Psoas muscle (tissue), 8 donors: ENCODE data around the gene SLCO2B1. TPM values are rescaled to one million over a fixed set of nuclear protein-coding genes. Genes with fewer than 3 reads are reported as not detected.

Experiments
- ATAC-seq, 4 donors: fragments of 200-7000 bp; cut with Tn5 transposase; one replicate each; pipeline ENCODE4 v1.9.1; 2020; ENCODE audit warnings: moderate library complexity in 3 of 4, mild to moderate bottlenecking in 2 of 4
- DNase-seq, 2 donors: peaks; one replicate each; pipeline ENCODE4 v3.0.0-alpha.2; 2020
- H3K27ac ChIP-seq: fragments of 200-600 bp; one replicate; pipeline ENCODE4 v1.8.0; 2022
- H3K27me3 ChIP-seq, 3 donors: fragments of 200-600 bp in 1 of 3; one replicate each; pipeline versions ENCODE4 v1.6.1 to v1.8.0; 2013 to 2022; ENCODE audit warnings: low read length in 2 of 3, mild to moderate bottlenecking in 2 of 3, moderate library complexity in 1 of 3; ENCODE audit not compliant: insufficient read depth in 3 of 3
- H3K36me3 ChIP-seq, 2 donors: fragments of 200-600 bp in 1 of 2; one replicate each; pipeline versions ENCODE4 v1.6.1 to v1.8.0; 2013 to 2022; ENCODE audit warnings: low read depth in 1 of 2, mild to moderate bottlenecking in 1 of 2, moderate library complexity in 1 of 2; ENCODE audit not compliant: insufficient read depth in 1 of 2
- H3K4me1 ChIP-seq: fragments of 200-600 bp; one replicate; pipeline ENCODE4 v1.8.0; 2022
- H3K4me3 ChIP-seq: fragments of 200-600 bp; one replicate; pipeline ENCODE4 v1.8.0; 2022; ENCODE audit warnings: mild to moderate bottlenecking
- H3K9me3 ChIP-seq: fragments of 200-600 bp; one replicate; pipeline ENCODE4 v1.8.0; 2022
- CTCF ChIP-seq: fragments of 200-600 bp; IDR thresholded peaks from one replicate; pipeline ENCODE4 v1.8.0; 2022; ENCODE audit warnings: antibody characterized with exemption
- WGBS, 3 donors: extraction: QIAGEN DNeasy Blood & Tissue Kit; methylation state at CpG; one replicate each; pipeline versions ENCODE4 v1.1.6 to v1.1.7; 2013; 5-methylcytosine and 5-hydroxymethylcytosine counted together
- intact Hi-C, 2 donors: fragments of 100-400 bp; cut with DNase I; formaldehyde crosslinking; loops; one replicate each; pipeline versions ENCODE4 v1.11.0 to v1.14.2; 2022
- polyA plus RNA-seq, 3 donors: library from polyadenylated mRNA; stranded (reverse); fragments of 200-250 nt; gene quantifications; one replicate each; pipeline ENCODE4 v1.2.3, GENCODE V29; 2013
- total RNA-seq, 4 donors: library from RNA; stranded (reverse); fragmentation: NEBNext Ultra II Directional in 2 of 4; extraction: Animal tissue kit (Norgen Biotek cat#: 25700) in 2 of 4; gene quantifications; one replicate each; pipeline versions ENCODE4 v1.2.1 to v1.2.4, GENCODE V29; 2021 to 2023
- donor health status: healthy with polysubstance abuse.
- donor health status: DM: no; HTN: no; CAD: no; lungs with moderate emphysema.
- donor health status: Bipolar disorder and iron deficiency.
- donor health status: healthy.
- donor health status: DM: yes; HTN: yes; CAD: no.
- donor health status: DM: no; HTN: no; CAD: no.
- donor health status: DM: no; HTN: no; CAD: no.
- donor health status: DM: yes; HTN: yes; CAD: no.

The SLCO2B1 gene
- total and polyA plus RNA-seq, 7 donors = 1.2 to 17.7 (median 10.7) TPM

GRCh38 chr11:75188671-75189070, 37.8 kb downstream of the SLCO2B1 start:
- 70 to 85% (median 74%) methylated on average over 4 of the region's 4 CpGs for WGBS, 3 donors
- Histone ChIP-seq H3K36me3 (no peaks in the 10 kb centered on the region), H3K27me3 (peaks cover 0 to 4% (median 0%) of the 10 kb centered on the region in 3 donors), H3K27ac (no peak overlapping the region), H3K4me3 (no peak overlapping the region), H3K9me3 (no peaks in the 10 kb centered on the region), H3K4me1 (no peaks in the 10 kb centered on the region)
- ATAC-seq (no peak), DNase-seq (no peak)
- TF ChIP-seq CTCF = no peak
- intact Hi-C loops = no loop called here

DNA sequence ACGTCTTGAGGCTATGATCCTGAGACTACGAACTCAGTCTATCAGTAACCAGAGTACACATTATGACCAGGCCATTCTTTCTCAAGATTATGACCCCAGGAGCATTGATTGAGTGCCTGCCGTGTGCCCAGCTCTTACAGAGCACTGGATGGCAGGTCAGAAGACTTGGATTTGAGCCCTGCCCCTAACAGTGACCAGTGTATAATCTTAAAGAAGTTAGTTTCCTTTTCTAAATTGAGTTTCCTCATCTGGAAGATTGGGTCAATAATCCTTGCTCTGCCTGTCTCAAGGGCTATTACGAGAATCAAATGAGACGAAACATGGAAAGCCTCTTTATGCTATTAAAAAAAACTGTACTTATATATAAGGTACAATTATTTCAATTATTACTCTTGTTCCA, 38.2 kb downstream of the SLCO2B1 start:
- Histone ChIP-seq H3K4me3 (no peak overlapping the region), H3K27ac (no peak overlapping the region)

GRCh38 chr11:75189911-75190310, 39.0 kb downstream of the SLCO2B1 start:
- no peaks in the 10 kb centered on the region for H3K36me3 ChIP-seq
- intact Hi-C loops = no loop called here

More for the DNA sequence above, 38.2 kb downstream of the SLCO2B1 start:
- DNase-seq = no peak
- intact Hi-C loops = no loop called here
- ATAC-seq = no peak
- Histone ChIP-seq H3K9me3 (no peaks in the 10 kb centered on the region), H3K36me3 (no peaks in the 10 kb centered on the region), H3K4me1 (no peaks in the 10 kb centered on the region), H3K27me3 (peaks cover 0 to 3% (median 0%) of the 10 kb centered on the region in 3 donors)
- no peak for TF ChIP-seq CTCF
- 91 to 93% (median 93%) methylated on average over 5 of the region's 5 CpGs for WGBS, 3 donors

GRCh38 chr11:75190652-75191329, 39.9 kb downstream of the SLCO2B1 start:
- Histone ChIP-seq H3K4me3 (no peak overlapping the region), H3K27me3 (no peaks in the 10 kb centered on the region), H3K27ac (no peak overlapping the region), H3K9me3 (no peaks in the 10 kb centered on the region), H3K36me3 (no peaks in the 10 kb centered on the region), H3K4me1 (no peaks in the 10 kb centered on the region)
- 66 to 83% (median 78%) methylated on average over 2 of the region's 2 CpGs for WGBS, 3 donors
- DNase-seq (no peak), ATAC-seq (no peak)
- intact Hi-C loops = no loop called here
- no peak for TF ChIP-seq CTCF

More at GRCh38 chr11:75189911-75190310, 39.0 kb downstream of the SLCO2B1 start:
- WGBS, 3 donors = 54 to 67% (median 55%) methylated on average over 8 of the region's 8 CpGs
- Histone ChIP-seq H3K27me3 (no peaks in the 10 kb centered on the region), H3K4me3 (no peak overlapping the region), H3K27ac (no peak overlapping the region), H3K4me1 (no peaks in the 10 kb centered on the region), H3K9me3 (no peaks in the 10 kb centered on the region)
- ATAC-seq = no peak
- no peak for TF ChIP-seq CTCF
- DNase-seq = no peak

DNA sequence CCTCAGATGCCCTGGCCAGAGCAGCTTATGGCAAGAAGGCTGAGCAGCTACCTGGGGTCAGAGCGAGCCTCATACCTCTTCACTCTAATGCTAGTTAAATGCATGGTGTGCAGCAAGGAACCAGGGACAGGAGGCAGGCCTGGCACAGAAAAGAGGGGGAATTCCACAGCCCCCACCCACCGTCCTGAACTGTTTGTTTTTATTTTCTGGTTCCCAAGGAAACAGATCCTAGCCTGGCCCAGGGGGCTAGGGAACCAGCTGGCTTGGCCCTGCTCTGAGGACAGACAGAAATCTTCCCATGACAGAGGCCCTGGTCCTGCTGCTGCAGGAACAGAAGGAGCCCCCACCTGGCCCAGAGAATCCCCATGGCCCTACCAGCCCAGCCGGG, 40.4 kb downstream of the SLCO2B1 start:
- ATAC-seq (no peak), DNase-seq (no peak)
- Histone ChIP-seq H3K9me3 (no peaks in the 10 kb centered on the region), H3K4me3 (no peak overlapping the region), H3K27ac (no peak overlapping the region), H3K36me3 (no peaks in the 10 kb centered on the region), H3K4me1 (no peaks in the 10 kb centered on the region), H3K27me3 (no peaks in the 10 kb centered on the region)
- WGBS, 3 donors = 30 to 41% (median 37%) methylated on average over 3 of the region's 3 CpGs
- intact Hi-C loops = no loop called here
- TF ChIP-seq CTCF = no peak
